GM10266 (cell line): Measurements from ENCODE around the gene KRTAP12-4.
"Not testable (repeated sequence)": the region's sequence is repeated elsewhere in the genome, so short reads cannot be mapped to it uniquely, and the experiment has no call there.

Source experiments
- DNase-seq: peaks from one replicate; pipeline ENCODE4 v3.0.0; 2012; ENCODE audit errors: extremely low spot score
- CTCF ChIP-seq: IDR thresholded peaks from 2 replicates; pipeline ENCODE4 v1.5.1; 2012; ENCODE audit warnings: mild to moderate bottlenecking, low read depth; ENCODE audit not compliant: control insufficient read depth, insufficient read depth; ENCODE audit errors: missing control alignments

The KRTAP12-4 gene

DNA sequence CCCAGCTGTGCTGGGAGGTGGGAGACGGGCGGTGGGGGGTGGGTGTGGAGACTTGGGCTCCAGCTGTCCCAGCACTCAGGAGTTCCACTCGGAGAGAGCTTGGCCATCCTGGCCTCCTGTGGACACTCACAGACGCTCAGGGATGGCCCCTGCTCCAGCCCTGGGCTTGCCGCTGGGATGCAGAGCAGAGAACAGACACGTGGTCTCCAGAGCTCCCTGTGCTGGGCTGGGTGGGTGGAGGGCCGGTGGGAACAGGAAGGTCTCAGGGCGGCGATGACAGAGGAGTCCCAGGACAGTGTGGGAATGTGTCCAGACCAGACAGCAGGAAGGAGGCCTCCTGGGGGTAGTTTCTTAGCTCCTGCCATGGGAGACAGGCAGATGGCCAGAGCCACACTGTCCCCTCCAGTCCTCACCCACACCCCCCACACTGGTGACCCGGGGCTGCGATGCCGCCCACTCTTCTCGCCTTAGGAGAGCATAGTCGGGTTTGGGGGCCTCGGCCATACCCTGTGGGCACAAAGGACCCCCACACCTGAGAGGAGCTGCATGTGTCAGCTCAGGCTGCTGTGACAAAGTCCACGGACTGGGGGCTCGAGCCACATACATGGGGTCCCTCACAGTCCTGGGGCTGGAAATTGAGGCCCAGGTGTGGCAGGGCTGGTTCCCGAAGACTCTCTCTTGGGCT lies 25.6 kb downstream of the KRTAP12-4 start:
- no peak for TF ChIP-seq CTCF
- DNase-seq, result no peak

- DNase-seq, result not testable (repeated sequence)
These were observed 26.6 kb downstream of the KRTAP12-4 start for GRCh38 chr21:44627831-44628233.

DNA sequence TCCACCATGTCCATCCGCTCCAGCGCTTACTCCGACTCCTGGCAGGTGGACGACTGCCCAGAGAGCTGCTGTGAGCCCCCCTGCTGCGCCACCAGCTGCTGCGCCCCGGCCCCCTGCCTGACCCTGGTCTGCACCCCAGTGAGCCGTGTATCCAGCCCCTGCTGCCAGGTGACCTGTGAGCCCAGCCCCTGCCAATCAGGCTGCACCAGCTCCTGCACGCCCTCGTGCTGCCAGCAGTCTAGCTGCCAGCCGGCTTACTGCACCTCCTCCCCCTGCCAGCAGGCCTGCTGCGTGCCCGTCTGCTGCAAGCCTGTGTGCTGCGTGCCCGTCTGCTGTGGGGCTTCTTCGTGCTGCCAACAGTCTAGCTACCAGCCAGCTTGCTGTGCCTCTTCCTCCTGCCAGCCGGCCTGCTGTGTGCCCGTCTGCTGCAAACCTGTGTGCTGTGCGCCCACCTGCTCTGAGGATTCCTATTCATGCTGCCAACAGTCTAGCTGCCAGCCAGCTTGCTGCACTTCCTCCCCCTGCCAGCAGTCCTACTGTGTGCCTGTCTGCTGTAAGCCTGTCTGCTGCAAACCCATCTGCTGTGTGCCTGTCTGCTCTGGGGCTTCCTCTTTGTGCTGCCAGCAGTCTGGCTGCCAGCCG lies 27.2 kb downstream of the KRTAP12-4 start:
- DNase-seq, result not testable (repeated sequence)

DNA sequence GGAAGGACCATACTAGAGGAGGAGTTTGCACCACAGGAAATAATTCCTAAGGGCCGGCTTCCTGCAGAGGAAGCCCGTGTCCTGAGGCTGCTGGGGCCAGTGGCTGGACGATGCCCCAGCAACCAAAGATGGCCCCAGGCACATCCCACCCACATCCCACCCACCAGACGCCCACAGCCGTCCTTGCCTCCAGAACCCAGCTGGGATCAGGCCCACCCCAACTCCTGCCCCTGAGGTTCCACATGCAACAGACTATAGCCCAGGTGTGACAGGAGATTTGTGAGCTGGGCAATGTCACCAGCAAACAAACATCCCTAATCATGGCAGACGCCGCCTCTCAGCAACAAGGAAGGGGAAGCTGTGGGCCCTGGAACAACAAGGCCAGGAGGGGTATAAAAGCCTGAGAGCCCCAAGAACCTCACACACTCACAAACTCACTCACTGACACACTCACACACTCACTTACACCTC lies 27.8 kb downstream of the KRTAP12-4 start, which contains the start of gene KRTAP10-9:
KRTAP10-9 (plus strand) TSS at position 421 of the 471 bp plus-strand sequence. CDS start 79 bp downstream, outside the sequence.
- no peak for TF ChIP-seq CTCF
- no peak for DNase-seq

DNA sequence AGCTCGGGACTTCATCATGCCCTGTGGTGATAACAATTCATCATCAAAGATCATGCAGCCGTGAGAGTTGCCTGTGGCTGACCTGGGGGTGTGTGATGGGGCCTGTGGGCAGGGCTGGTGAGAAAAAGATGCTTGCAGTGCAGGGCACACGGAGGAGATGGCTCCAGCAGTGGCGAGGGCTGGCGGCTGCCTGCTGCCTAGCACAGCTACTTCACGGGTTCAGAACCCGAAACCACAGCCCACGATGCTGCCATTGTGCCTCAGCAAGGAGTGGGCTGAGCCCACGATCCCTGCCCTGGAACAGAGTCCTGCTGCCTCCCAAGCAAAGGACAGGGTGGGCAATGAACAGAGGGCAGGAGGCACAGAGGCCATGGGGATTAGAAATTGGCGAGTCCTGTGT lies 28.2 kb downstream of the KRTAP12-4 start:
- no peak for DNase-seq
- no peak for TF ChIP-seq CTCF

- DNase-seq, result no peak
- TF ChIP-seq CTCF, result no peak
These were observed 28.7 kb downstream of the KRTAP12-4 start for GRCh38 chr21:44625756-44626155.

GRCh38 chr21:44623575-44623974 lies 30.9 kb downstream of the KRTAP12-4 start:
- no peak for TF ChIP-seq CTCF
- no peak for DNase-seq

DNA sequence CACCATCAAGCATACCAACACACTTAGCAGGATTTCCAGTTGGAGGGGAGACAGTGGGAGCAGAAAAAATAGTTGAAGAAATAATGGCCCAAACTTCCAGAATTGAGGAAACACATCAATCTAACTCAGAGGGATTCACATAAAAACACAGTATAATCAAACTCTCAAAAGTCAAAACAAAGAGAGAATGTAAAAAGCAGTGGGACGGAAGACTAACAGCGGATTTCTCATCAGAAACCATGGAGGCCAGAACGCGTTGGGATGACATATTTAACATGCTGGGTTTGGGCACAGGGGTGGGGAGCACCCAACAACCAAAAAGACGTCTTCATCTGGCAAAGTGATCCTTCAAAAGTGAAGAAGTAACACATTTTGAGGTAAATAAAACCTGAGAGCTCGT lies 34.6 kb downstream of the KRTAP12-4 start:
- no peak for DNase-seq
- no peak for TF ChIP-seq CTCF
